PFSK-1 (cell line): ENCODE measurements around the gene PTPN23.

Source experiments
- FOXP2 ChIP-seq: optimal IDR thresholded peaks from 2 replicates; pipeline ENCODE3; 2011; ENCODE audit warnings: borderline replicate concordance, control low read depth, inconsistent platforms; ENCODE audit not compliant: insufficient read depth; ENCODE audit errors: extremely low read length, extremely low read depth
- POLR2AphosphoS5 ChIP-seq: IDR thresholded peaks from 2 replicates; pipeline ENCODE4 v1.6.1; 2012; ENCODE audit warnings: low read depth, mild to moderate bottlenecking, control low read depth, low read length, moderate library complexity
- REST ChIP-seq, 2 experiments: IDR thresholded peaks; 2 replicates each; pipeline versions ENCODE4 v1.6.1 to v1.8.0; 2011 to 2012; ENCODE audit warnings: low read depth in 2 of 2, low read length in 2 of 2, control low read depth in 1 of 2, inconsistent platforms in 1 of 2, mild to moderate bottlenecking in 1 of 2, moderate library complexity in 1 of 2; ENCODE audit not compliant: insufficient read depth in 1 of 2
- SIN3A ChIP-seq: IDR thresholded peaks from 2 replicates; pipeline ENCODE4 v1.6.1; 2012; ENCODE audit warnings: mild to moderate bottlenecking, low read length, moderate library complexity, borderline replicate concordance; ENCODE audit not compliant: insufficient read depth
- TAF1 ChIP-seq: IDR thresholded peaks from 2 replicates; pipeline ENCODE4 v1.6.1; 2012; ENCODE audit warnings: low read length, control low read depth, borderline replicate concordance; ENCODE audit not compliant: insufficient read depth

PTPN23 gene

DNA sequence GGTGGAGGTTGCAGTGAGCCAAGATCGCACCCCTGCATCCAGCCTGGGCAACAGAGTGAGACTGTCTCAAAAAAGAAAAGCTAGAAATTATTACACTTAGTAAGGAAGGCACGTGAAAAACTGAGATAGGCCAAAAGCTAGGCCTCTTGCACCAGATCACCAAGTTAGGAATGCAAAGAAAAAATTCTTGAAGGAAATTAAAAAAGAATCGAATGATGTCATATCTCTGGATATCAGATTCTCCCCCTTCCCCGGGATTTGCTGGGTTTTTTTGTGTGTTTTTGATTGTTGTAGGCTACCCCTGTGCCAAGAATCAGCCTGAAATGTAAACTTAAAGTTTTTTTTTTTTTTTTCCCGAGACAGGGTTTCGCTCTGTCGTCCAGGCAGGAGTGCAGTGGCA, 17.4 kb downstream of the PTPN23 start:
- TF ChIP-seq FOXP2 (no peak), POLR2AphosphoS5 (no peak), REST (IDR thresholded peaks at IDR 0.05; ENCODE audit: insufficient read depth in 1 of 2, low read depth in 2 of 2, low read length in 2 of 2) (no peak), SIN3A (no peak)

DNA sequence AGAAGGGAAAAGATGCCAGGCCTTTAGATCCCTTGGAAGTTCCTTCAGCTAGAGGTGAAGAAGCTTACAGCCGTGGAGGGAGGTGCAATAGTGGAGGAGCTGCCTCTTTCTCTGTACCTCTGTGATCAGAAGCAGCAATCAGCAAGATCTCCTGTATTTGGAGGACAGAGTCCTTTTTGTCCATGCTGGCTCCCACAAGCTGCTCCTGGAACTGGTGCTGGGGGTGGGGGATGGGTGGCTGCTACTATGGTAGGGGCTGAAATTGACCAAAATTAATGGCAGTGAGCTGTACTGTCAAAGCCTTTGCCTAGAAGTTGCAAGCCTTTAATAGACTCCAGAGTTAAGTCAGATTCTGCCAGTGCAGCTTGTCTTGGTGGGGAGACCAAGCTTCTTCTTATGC, 18.2 kb downstream of the PTPN23 start:
- no peak for TF ChIP-seq REST (IDR thresholded peaks at IDR 0.05; ENCODE audit: insufficient read depth in 1 of 2, low read depth in 2 of 2, low read length in 2 of 2)
- no peak for TF ChIP-seq POLR2AphosphoS5
- no peak for TF ChIP-seq SIN3A
- no peak for TF ChIP-seq FOXP2

GRCh38 chr3:47399531-47400270, 18.9 kb downstream of the PTPN23 start:
- TF ChIP-seq POLR2AphosphoS5, result no peak
- TF ChIP-seq TAF1, result no peak
- no peak for TF ChIP-seq FOXP2
- TF ChIP-seq SIN3A, result no peak
- TF ChIP-seq REST (IDR thresholded peaks at IDR 0.05; ENCODE audit: insufficient read depth in 1 of 2, low read depth in 2 of 2, low read length in 2 of 2), result no peak

GRCh38 chr3:47404431-47404876, 23.6 kb downstream of the PTPN23 start:
- no peak for TF ChIP-seq TAF1
- TF ChIP-seq REST (IDR thresholded peaks at IDR 0.05; ENCODE audit: insufficient read depth in 1 of 2, low read depth in 2 of 2, low read length in 2 of 2), result no peak
- TF ChIP-seq POLR2AphosphoS5, result no peak
- no peak for TF ChIP-seq FOXP2
- TF ChIP-seq SIN3A, result no peak
